SW480 (cell line): ENCODE data around the gene PLXND1.
"Not testable (repeated sequence)": the region's sequence is repeated elsewhere in the genome, so short reads cannot be mapped to it uniquely, and the experiment has no call there.

ENCODE experiments used
- DNase-seq: peaks from one replicate; pipeline ENCODE4 v3.0.0-alpha.2; 2016; ENCODE audit warnings: low spot score

PLXND1 gene

DNA sequence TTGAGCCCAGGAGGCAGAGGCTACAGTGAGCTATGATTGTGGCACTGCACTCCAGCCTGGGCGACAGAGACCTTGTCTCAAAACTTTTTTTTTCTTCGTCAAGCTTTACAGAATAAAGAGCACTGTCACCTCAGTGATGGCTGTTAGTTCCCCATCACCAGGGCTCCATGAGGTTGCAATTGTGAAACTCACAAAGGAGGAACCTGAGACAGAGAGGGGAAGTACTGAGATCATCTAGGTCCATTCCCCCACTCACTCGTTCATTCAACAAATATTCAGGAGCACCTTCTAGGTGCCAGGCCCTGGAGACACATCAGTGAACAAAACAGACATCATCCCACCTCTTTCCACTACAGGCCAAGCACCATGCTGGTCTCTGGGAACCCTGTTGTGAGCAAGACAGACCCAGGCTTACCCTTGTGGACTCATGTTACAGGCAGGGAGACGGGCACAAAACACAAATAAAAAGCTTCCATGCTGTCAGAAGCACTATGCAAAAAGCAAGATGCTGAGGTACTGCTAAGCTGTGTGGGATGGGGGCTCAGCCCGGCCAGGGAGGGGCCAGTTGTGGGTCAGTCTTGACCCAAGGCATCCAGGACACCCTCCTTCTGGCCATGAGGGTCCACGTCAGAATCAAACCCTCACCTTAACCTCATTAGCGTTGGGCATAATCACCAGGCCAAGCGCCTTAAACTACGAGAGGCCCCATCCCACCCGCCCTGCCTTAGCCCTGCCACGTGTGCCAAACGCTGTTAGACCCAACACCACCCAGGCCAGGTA is 80.2 kb downstream of the PLXND1 start:
- DNase-seq, result no peak

GRCh38 chr3:129525341-129525968 is 81.0 kb downstream of the PLXND1 start:
- no peak for DNase-seq

DNA sequence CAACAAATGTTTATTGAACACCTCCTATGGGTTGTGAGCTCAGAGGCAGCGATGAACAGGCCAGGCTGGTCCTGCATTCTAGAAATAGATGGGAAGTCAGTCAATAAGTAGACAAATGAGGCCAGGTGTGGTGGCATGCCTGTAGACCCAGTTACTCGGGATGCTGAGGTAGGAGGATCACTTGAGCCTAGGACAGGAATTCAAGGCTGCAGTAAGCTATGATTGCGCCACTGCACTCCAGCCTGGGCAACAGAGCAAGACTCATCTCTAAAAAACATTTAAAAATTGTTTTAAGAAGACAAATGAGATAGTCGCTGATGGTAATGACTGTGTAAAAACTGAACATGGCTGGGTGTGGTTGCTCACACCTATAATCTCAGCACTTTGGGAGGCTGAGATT is 82.4 kb downstream of the PLXND1 start:
- no peak for DNase-seq

- no peak for DNase-seq
These were observed 83.5 kb downstream of the PLXND1 start for GRCh38 chr3:129522953-129523352.

- no peak for DNase-seq
These were observed 84.9 kb downstream of the PLXND1 start for GRCh38 chr3:129521611-129522010.

GRCh38 chr3:129520960-129521359 is 85.5 kb downstream of the PLXND1 start:
- DNase-seq, result no peak

DNA sequence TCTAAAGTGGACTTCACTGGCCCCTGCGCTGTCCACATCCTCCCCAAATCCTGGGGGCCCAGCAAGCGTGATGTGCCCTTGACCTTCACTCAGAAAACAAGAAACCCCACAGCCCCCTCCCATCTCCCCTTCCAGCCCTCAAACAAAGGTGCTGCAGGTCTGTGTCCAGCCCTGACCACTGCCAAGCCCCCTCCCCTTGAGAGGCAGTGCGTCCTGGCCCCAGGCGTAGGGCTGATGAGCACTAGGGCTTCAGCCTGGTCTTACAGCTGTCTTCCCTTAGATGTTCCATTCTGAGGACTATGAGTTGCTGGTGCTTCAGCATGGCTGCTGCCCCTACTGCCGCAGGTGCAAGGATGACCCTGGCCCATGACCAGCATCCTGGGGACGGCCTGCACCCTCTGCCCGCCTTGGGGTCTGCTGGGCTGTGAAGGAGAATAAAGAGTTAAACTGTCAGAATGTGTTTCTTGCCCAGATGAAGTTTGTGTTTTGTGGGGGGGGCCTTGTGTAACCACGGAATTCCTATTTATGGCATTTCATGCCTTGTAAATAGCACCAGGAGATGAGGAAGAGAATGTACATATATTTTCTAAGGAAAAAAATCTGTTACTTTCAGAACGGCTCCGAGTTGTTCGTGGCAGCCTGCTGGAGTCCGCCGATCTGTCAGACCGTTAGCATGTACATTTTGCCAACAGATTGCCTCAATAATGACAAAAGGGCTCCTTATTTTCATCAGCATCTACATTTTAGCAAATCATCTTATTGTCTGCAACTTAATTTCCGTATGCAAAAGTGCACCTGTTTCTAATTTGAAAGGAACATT is 86.4 kb downstream of the PLXND1 start:
- no peak for DNase-seq

DNA sequence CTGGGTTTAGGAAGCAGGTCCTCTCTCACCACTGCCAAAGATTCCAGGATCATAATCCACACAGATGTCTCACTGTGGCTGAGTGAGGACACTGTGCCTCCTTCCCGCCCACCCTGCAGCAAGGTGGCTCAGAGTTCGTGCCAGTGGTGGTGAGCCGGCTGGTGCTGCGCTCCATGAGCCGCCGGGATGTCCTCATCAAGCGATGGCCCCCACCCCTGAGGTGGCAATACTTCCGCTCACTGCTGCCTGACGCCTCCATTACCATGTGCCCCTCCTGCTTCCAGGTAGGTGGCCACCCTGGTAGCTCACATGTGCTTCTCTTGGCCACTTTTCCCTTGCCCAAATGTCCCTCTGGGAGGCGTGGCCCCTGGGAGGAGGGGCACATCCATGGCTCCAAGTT is 87.0 kb downstream of the PLXND1 start:
- DNase-seq, result no peak

DNA sequence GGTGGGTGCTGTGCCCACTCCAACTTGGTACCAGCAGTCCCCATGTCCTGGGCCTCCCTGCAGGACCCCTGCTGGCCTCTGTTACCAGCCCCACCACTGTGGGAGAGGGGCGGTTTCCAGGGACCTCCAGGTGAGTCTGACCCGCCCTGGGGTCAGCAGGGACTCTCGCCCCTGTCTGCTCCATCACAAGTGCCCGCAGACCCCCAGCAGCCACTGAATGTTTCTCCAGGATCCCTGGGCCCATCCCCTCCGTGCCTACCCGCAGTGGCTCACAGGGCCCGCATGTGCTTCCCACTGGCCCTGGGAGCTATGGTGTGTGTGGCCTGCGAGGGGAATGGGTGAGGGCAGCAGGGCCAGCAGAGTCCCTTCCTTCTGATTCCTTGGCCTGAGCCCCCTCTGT is 87.9 kb downstream of the PLXND1 start:
- DNase-seq, result no peak

DNA sequence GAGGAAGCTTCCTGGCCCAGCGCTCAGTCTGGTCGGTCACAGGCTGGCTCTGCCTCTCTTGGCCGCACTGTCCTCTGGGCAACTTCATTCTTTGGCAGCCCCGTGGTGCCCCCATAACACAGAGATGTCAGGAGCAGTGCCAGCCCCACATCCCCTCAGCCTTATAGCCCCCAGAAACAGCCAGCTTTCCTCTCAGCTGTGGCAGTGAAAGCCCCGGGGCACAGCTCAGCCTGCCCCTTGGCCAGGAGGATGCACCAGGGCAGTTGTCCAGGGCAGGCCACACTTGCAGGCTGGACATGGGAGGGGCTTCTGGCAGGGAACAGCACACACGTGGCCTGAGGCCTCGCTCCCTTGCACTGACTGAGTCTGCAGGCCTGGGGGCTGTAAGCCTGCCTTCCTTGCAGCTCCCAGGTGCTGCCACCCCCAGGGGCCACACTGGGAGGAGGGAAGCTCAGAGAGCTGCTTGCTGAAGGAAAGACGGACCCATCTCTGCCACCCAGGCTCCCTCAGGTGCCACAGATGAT is 88.4 kb downstream of the PLXND1 start:
- DNase-seq, result no peak

GRCh38 chr3:129517516-129517915 is 89.0 kb downstream of the PLXND1 start:
- no peak for DNase-seq

DNA sequence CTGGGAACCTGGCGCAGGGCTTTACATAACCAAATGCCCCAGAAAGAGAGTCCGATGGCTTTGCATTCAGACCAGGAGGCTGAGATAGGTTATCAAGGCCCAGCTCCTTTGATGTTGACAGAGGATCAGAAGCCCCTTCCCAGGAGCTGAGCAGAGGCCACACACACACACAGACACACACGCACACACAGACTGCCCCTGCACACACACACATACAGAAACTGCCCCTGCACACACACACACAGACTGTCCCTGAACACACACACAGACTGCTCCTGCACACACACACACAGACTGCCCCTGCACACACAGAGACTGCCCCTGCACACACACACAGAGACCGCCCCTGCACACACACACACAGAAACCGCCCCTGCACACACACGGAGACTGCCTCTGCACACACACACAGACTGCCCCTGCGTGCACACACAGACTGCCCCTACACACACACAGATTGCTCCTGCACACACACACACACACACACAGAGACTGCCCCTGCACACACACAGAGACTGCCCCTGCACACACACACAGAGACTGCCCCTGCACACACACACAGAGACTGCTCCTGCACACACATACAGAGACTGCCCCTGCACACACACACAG is 90.5 kb downstream of the PLXND1 start:
- DNase-seq, result not testable (repeated sequence)

DNA sequence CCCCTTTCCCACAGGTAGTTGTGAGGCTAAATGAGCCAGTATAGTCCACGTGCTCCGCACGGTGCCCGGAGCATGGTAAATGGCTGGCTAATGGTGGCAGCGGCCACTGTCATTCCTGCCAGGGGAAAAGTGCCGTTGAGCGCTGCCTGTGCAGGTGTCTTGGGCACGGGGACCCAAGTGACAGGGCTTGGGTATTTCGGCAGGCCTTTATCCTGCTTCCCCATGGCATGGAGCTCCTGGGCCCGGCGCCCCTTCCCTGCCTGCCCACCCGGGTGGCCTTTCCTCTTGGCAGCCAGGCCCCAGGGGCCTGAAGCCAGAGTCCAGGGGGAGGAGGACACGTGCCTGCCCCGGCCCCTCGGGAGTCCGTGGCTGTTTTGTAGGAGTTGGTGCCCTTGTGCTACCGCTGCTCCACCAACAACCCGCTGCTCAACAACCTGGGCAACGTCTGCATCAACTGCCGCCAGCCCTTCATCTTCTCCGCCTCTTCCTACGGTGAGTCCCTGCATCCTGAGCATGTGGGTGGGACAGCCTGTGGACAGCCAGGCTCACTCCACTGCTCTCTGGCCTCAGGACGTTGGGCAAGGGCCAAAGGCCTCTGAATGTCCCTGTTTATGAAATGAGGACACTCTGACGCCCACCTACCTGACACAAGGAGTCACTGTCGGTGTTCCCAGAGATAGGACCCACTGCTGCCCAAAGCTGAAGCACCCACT is 91.2 kb downstream of the PLXND1 start:
- not testable (repeated sequence) for DNase-seq

- DNase-seq, result no peak
These were observed 91.9 kb downstream of the PLXND1 start for GRCh38 chr3:129514563-129514962.

DNA sequence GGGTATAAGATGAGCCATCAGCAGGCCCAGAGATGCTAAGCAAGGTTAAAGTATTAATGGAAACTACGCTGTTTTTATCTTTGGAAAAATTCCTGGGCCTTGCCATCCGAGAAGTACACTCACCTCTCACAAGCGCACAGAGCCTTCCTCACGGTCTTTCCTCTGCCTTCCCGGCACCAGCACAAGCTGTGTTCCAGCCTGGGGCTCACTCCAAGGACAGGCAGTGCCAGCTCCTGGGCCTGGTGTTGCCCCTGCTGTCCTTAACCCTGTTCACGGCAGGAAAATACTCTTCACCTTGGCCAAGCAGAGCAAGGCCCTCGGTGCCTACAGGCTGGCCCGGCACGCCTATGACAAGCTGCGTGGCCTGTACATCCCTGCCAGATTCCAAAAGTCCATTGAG is 92.4 kb downstream of the PLXND1 start:
- no peak for DNase-seq

DNA sequence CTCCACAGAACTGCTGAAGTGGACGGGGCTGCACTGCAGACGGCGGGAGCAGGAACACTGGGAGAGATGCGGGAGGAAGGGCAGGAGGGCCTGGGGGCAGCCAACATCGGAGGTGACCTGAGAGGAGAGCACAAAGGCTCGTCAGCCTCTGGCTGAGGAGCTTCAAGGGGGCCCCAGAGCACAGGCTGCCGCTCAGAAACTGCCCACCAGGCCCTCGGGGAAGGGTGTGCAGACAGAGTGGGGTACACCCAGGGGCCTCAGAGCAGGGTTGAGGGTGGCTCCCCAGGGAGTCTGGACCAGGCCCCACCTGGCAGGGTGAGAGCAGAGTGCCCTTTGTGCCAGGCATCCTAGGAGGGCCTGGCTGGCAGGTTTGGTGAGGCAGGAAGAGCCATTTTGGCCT is 92.8 kb downstream of the PLXND1 start:
- no peak for DNase-seq

- DNase-seq, result no peak
These were observed 93.9 kb downstream of the PLXND1 start for GRCh38 chr3:129512595-129512994.

DNA sequence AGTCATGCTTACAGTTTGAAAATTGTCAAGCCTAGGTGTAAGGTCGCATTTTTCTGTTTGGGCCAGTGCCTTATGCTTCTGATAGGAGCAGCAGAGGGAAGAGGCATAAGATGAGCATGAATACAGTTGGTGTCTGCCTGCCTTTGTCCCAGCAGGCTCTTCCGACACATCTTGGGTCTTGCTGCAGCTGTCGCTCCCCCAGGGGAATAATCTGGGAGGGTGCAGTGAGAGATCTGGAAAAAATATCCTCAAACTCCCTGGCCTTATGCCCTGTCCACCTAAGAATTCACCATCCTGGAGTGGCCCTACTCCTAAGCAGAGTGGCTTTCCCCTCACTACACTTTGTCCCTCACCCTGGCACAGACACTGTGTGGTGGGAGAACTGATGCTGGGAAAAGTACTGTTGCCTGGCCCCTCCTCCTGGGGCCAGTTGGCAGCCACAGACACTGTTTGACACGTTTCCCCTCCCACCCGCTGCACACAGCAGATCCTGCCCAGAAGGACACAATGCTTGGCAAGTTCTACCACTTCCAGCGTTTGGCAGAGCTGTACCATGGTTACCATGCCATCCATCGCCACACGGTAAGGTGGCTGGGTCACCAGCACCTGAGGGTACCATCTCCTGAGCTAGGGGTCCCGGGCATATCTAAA is 99.2 kb downstream of the PLXND1 start:
- no peak for DNase-seq

DNA sequence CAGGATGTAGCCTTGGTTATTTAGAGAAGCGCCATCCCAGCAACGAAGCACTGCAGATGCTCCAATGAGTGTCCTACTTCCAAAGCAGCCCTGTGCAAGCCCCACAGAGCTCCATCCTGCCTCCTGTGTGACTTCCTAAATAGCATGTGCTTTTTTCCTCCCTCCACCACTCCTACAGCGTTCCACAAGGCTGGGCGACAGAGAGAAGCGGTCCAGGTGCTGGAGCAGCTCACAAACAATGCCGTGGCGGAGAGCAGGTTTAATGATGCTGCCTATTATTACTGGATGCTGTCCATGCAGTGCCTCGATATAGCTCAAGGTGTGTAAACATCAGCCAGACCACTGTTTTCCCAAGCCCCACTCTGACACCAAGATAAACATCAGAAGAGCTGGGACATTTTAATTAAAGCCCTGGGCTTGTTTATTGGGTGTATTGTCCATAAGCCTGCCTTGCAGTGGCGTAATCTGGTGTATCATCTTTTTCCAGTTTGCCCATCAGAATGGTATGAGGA is 100.2 kb downstream of the PLXND1 start:
- no peak for DNase-seq

DNA sequence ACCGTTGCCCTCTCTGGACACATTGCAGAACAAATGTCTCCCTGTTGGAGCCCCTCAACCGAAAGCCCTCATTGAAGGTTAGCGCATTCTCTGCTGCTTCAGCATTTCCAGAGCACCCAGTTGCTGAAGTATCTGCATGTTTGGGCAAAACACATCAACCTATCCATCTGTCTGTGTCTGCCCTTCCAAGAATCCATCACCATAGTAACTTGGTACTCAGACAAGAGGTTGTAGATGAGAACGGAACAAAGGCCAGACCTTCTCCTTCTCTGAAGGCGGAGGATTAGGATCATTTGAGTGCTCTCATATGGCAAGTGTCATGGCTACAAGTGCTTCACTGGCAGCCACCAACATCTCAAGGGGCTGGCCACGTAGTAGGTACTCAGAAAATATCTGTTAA is 101.1 kb downstream of the PLXND1 start:
- DNase-seq, result no peak
